DND-41 (cell line): ENCODE results near the gene TOMM20.
"Not testable (repeated sequence)": the region's sequence is repeated elsewhere in the genome, so short reads cannot be mapped to it uniquely, and the experiment has no call there.

ENCODE experiments used
- ATAC-seq: fragments of 200-7000 bp; cut with Tn5 transposase; 3 replicates; pipeline ENCODE4 v1.9.1; 2021; ENCODE audit warnings: low read depth; ENCODE audit not compliant: insufficient read depth
- DNase-seq: peaks from one replicate; pipeline ENCODE4 v3.0.0-alpha.2; 2020
- H2AFZ ChIP-seq: 2 replicates; pipeline ENCODE4 v1.6.0; 2012; ENCODE audit warnings: low read depth, low read length
- H3K27ac ChIP-seq: 2 replicates; pipeline ENCODE4 v1.5.1; 2012; ENCODE audit warnings: low read length, inconsistent platforms
- H3K27me3 ChIP-seq: fragments of 200-600 bp; sonication (generic); 2 replicates; pipeline ENCODE4 v1.6.0; 2012; ENCODE audit warnings: low read length, mild to moderate bottlenecking, inconsistent platforms; ENCODE audit not compliant: insufficient read depth, poor library complexity
- H3K36me3 ChIP-seq: 2 replicates; pipeline ENCODE4 v1.5.1; 2012; ENCODE audit warnings: low read length, inconsistent platforms; ENCODE audit not compliant: insufficient read depth
- H3K4me1 ChIP-seq: 2 replicates; pipeline ENCODE4 v1.5.1; 2012; ENCODE audit warnings: mild to moderate bottlenecking, low read length; ENCODE audit not compliant: insufficient read depth
- H3K4me2 ChIP-seq: 2 replicates; pipeline ENCODE4 v1.6.0; 2012; ENCODE audit warnings: mild to moderate bottlenecking, moderate library complexity, low read length, inconsistent platforms; ENCODE audit not compliant: insufficient read depth
- H3K4me3 ChIP-seq, 2 experiments: fragments of 200-600 bp in 1 of 2; shearing (Covaris generic) in 1 of 2; 2 replicates each; pipeline ENCODE4 v1.5.1; 2012 to 2016; ENCODE audit warnings: inconsistent platforms in 2 of 2, low read length in 2 of 2, mild to moderate bottlenecking in 2 of 2, low read depth in 1 of 2, moderate library complexity in 1 of 2
- H3K79me2 ChIP-seq: 2 replicates; pipeline ENCODE4 v1.6.0; 2012; ENCODE audit warnings: low read length, inconsistent platforms; ENCODE audit not compliant: insufficient read depth
- H3K9ac ChIP-seq: 2 replicates; pipeline ENCODE4 v1.6.0; 2012; ENCODE audit warnings: low read depth, mild to moderate bottlenecking, inconsistent platforms, low read length, moderate library complexity
- H3K9me3 ChIP-seq: 2 replicates; pipeline ENCODE4 v1.5.1; 2012; ENCODE audit warnings: low read length, moderate library complexity, mild to moderate bottlenecking, inconsistent platforms; ENCODE audit not compliant: insufficient read depth, severe bottlenecking
- H4K20me1 ChIP-seq: 2 replicates; pipeline ENCODE4 v1.6.0; 2012; ENCODE audit warnings: low read length; ENCODE audit not compliant: insufficient read depth
- EZH2 ChIP-seq: IDR thresholded peaks from 3 replicates; pipeline ENCODE4 v1.6.1; 2012; ENCODE audit warnings: borderline replicate concordance, low read depth, mild to moderate bottlenecking, moderate library complexity, low read length, inconsistent platforms; ENCODE audit not compliant: severe bottlenecking
- TF ChIP-seq, protein P1 (sequence below): IDR thresholded peaks from 2 replicates; pipeline ENCODE4 v1.5.1; 2012; ENCODE audit warnings: borderline replicate concordance, low read length, moderate library complexity, mild to moderate bottlenecking; ENCODE audit not compliant: poor library complexity, severe bottlenecking; ENCODE audit errors: extremely low read depth

TOMM20 gene

DNA sequence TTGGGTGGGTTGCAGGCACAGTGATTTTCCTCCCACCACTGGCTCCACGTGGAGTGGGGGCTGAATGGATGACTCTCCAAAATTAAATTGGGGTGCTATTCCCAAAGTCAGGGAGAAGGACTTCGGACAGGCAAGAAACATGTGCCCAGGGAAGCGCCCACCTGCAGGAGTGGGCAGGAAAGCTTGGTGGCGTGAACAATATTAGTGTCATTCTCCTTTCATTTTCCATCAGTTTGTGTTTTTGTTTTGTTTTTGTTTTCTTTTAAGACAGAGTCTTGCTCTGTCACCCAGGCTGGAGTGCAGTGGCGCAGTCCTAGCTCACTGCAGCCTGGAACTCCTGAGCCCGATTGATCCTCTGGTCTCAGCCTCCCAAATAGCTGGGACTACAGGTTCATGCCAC lies 30.1 kb downstream of the TOMM20 start:
- Histone ChIP-seq H3K9me3 (no peaks in the 10 kb centered on the region), H3K27me3 (no peaks in the 10 kb centered on the region), H3K27ac (no peak overlapping the region), H3K4me1 (peaks cover 15% of the 10 kb centered on the region), H3K36me3 (no peaks in the 10 kb centered on the region), H3K79me2 (no peaks in the 10 kb centered on the region), H3K4me2 (no peak overlapping the region), H3K4me3 (no peak overlapping the region), H4K20me1 (peaks cover 7% of the 10 kb centered on the region; the same call in 1 of the 2 replicates), H2AFZ (no peak overlapping the region), H3K9ac (no peak overlapping the region)
- DNase-seq (no peak), ATAC-seq (no peak)
- no peak for TF ChIP-seq EZH2
- TF ChIP-seq, protein P1, sequence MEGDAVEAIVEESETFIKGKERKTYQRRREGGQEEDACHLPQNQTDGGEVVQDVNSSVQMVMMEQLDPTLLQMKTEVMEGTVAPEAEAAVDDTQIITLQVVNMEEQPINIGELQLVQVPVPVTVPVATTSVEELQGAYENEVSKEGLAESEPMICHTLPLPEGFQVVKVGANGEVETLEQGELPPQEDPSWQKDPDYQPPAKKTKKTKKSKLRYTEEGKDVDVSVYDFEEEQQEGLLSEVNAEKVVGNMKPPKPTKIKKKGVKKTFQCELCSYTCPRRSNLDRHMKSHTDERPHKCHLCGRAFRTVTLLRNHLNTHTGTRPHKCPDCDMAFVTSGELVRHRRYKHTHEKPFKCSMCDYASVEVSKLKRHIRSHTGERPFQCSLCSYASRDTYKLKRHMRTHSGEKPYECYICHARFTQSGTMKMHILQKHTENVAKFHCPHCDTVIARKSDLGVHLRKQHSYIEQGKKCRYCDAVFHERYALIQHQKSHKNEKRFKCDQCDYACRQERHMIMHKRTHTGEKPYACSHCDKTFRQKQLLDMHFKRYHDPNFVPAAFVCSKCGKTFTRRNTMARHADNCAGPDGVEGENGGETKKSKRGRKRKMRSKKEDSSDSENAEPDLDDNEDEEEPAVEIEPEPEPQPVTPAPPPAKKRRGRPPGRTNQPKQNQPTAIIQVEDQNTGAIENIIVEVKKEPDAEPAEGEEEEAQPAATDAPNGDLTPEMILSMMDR: no peak

GRCh38 chr1:235097501-235097900 lies 31.1 kb downstream of the TOMM20 start:
- DNase-seq, H3K36me3 ChIP-seq, ATAC-seq, H3K4me3 ChIP-seq, H2AFZ ChIP-seq, H3K4me2 ChIP-seq, H4K20me1 ChIP-seq, H3K4me1 ChIP-seq, H3K9me3 ChIP-seq, H3K27ac ChIP-seq, H3K79me2 ChIP-seq, H3K9ac ChIP-seq, H3K27me3 ChIP-seq: not testable (repeated sequence)

DNA sequence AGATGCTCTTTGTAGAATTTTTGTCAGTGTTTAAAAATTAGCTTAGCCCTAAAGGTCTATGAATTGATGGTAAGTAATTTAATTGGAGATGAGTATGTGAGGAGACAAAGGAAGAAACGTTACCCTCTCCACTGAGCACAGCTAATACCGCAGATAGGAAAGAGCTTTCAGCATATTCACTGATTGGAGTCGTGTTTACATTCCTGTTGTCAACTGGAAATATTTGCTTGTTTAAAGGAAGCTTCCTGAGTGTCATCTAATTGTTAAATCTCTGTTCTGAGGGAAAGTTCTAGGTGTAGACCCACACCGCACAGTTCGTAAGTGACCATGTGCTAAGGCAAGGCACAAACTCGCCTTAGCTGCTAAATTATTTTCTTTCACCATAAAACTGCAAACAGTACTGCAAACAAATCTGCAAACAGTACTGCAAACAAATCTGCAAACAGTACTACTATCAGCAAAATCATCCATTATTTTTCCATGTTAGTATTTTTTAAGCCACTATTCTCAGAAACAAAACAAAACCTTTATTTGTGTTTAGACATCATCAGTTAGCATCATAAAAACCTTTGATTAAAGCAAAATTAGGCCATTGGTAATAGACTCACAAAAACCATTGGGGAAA lies 32.6 kb downstream of the TOMM20 start:
- ATAC-seq: no peak
- no peaks in the 10 kb centered on the region for H4K20me1 ChIP-seq

More for the DNA sequence above, 32.6 kb downstream of the TOMM20 start:
- no peaks in the 10 kb centered on the region for H3K9me3 ChIP-seq
- H3K4me2 ChIP-seq: no peak overlapping the region
- no peak overlapping the region for H3K4me3 ChIP-seq
- H2AFZ ChIP-seq: no peak overlapping the region
- no peak overlapping the region for H3K27ac ChIP-seq
- H3K9ac ChIP-seq: no peak overlapping the region
- peaks cover 9% of the 10 kb centered on the region for H3K4me1 ChIP-seq
- no peaks in the 10 kb centered on the region for H3K36me3 ChIP-seq
- DNase-seq: no peak
- no peaks in the 10 kb centered on the region for H3K27me3 ChIP-seq
- H3K79me2 ChIP-seq: no peaks in the 10 kb centered on the region
- no peak for TF ChIP-seq EZH2
- TF ChIP-seq, protein P1: no peak
